NT2/D1 (cell line): ENCODE results near the gene STIM2.

ENCODE experiments used
- SUZ12 ChIP-seq: IDR thresholded peaks from 2 replicates; pipeline ENCODE4 v1.6.1; 2011; ENCODE audit not compliant: insufficient read length, insufficient read depth; ENCODE audit errors: extremely low read depth
- ZNF274 ChIP-seq: IDR thresholded peaks from 2 replicates; pipeline ENCODE4 v1.6.1; 2011; ENCODE audit warnings: mild to moderate bottlenecking, low read depth, low read length

- TF ChIP-seq ZNF274 (no peak), SUZ12 (no peak)
Observed at GRCh38 chr4:26874110-26874509, 13.5 kb downstream of the STIM2 start.
